Measurements from ENCODE around the gene NTSR1.

DNA sequence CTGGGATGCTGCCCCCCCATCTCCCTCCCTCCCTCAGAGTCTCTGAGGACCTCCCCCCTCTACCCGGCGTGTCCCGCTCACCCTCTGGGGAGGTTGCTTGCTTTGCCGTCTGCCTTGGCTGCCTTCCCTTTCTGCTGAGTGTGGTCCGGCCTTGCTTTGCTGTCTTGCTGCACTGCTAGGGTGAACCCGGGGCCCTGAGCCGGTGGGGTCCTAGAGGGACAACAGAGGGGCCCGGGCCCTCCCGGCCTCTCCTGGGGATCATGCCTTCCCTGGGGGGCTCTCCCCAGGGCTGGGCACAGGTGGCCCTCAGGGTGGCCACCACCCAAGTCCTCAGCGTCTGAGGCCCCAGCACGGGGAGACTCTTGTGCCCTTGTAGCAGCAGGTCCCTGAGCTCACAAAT lies 47.0 kb upstream of the NTSR1 start:
- TF ChIP-seq EZH2 (IDR thresholded peaks at IDR 0.05; ENCODE audit: borderline replicate concordance, low read length) (no peak), CTCF (conservative IDR thresholded peaks at IDR 0.05 in 1 of 2, IDR thresholded peaks at IDR 0.05 in 1 of 2; ENCODE audit: extremely low read depth in 1 of 2, insufficient read depth in 1 of 2, low read depth in 1 of 2, low read length in 2 of 2) (no peak)

All from mammary epithelial cell (primary cell).